Activated CD4-positive, alpha-beta T cell treated with anti-CD3 and anti-CD28 coated beads for 36 hours (primary cell): ENCODE measurements around the gene PZP. TPM values are rescaled to one million over a fixed set of nuclear protein-coding genes. Genes with fewer than 3 reads are reported as not detected.

Experiments
- ATAC-seq: fragments of 200-7000 bp; cut with Tn5 transposase; one replicate; pipeline ENCODE4 v1.10.0; 2021; ENCODE audit warnings: mild to moderate bottlenecking, moderate library complexity
- CTCF ChIA-PET: fragments of 350-600 bp; sonication (Branson Sonifier 250); formaldehyde crosslinking; loops from one replicate; lab custom pipeline; 2021; ENCODE audit warnings: antibody characterized with exemption; lab: Charles Lee
- POLR2A ChIA-PET: fragments of 350-600 bp; sonication (Branson Sonifier 250); formaldehyde crosslinking; loops from one replicate; lab custom pipeline; 2021; ENCODE audit warnings: antibody characterized with exemption, inconsistent platforms; lab: Charles Lee
- DNase-seq: peaks from one replicate; pipeline ENCODE4 v3.0.0-alpha.2; 2020
- H3K27ac Mint-ChIP-seq: one replicate; pipeline ENCODE4 v1.8.0; 2021; ENCODE audit warnings: mixed read lengths
- H3K27me3 Mint-ChIP-seq: one replicate; pipeline ENCODE4 v1.8.0; 2021; ENCODE audit warnings: mixed read lengths
- H3K36me3 Mint-ChIP-seq: one replicate; pipeline ENCODE4 v1.8.0; 2021; ENCODE audit warnings: low read depth, mixed read lengths
- H3K4me1 Mint-ChIP-seq: one replicate; pipeline ENCODE4 v1.8.0; 2021; ENCODE audit warnings: mixed read lengths
- H3K4me3 Mint-ChIP-seq: one replicate; pipeline ENCODE4 v1.8.0; 2021; ENCODE audit warnings: mild to moderate bottlenecking, moderate library complexity, mixed read lengths
- H3K9me3 Mint-ChIP-seq: one replicate; pipeline ENCODE4 v1.8.0; 2021; ENCODE audit warnings: low read depth, mixed read lengths
- intact Hi-C, 2 experiments: fragments of 100-400 bp; cut with DNase I in 1 of 2; cut with micrococcal nuclease in 1 of 2; formaldehyde crosslinking; loops; one replicate each; pipeline versions ENCODE4 v1.14.2 to v1.15.1; 2022 to 2024; cut with DNase I, micrococcal nuclease
- total RNA-seq, 2 experiments: library from RNA; stranded (reverse); gene quantifications; one replicate each; pipeline ENCODE4 v1.2.3, GENCODE V29; 2021

PZP gene
- total RNA-seq, 2 experiments from 2014 or later = not detected

- no peaks in the 10 kb centered on the region for H3K27me3 Mint-ChIP-seq
- intact Hi-C loops = no loop called here
- H3K4me3 Mint-ChIP-seq = no peak overlapping the region
- POLR2A ChIA-PET = no interaction called here
- H3K27ac Mint-ChIP-seq = no peak overlapping the region
- H3K4me1 Mint-ChIP-seq = peaks cover 8% of the 10 kb centered on the region
- H3K9me3 Mint-ChIP-seq = no peaks in the 10 kb centered on the region
- CTCF ChIA-PET = no interaction called here
- DNase-seq (no peak), ATAC-seq (no peak)
- no peaks in the 10 kb centered on the region for H3K36me3 Mint-ChIP-seq
These were observed 96.7 kb downstream of the PZP start for GRCh38 chr12:9111525-9111924.

- CTCF ChIA-PET = interaction anchor here (1.0 kb wide), 1 partner anchor 60 kb away, joined by 3 read pairs; no protein-coding TSS in a partner anchor
These were observed 98.3 kb downstream of the PZP start for GRCh38 chr12:9109737-9110491.

GRCh38 chr12:9109213-9109522 lies 99.0 kb downstream of the PZP start:
- Mint-ChIP-seq H3K9me3 (no peaks in the 10 kb centered on the region), H3K4me1 (no peaks in the 10 kb centered on the region), H3K4me3 (no peak overlapping the region), H3K27me3 (no peaks in the 10 kb centered on the region), H3K27ac (no peak overlapping the region), H3K36me3 (no peaks in the 10 kb centered on the region)
- POLR2A ChIA-PET = no interaction called here
- CTCF ChIA-PET = interaction anchor here (1.0 kb wide), 1 partner anchor 59 kb away, joined by 3 read pairs; no protein-coding TSS in a partner anchor
- ATAC-seq (no peak), DNase-seq (no peak)
- intact Hi-C loops = no loop called here

More at GRCh38 chr12:9109737-9110491, 98.3 kb downstream of the PZP start:
- ATAC-seq (no peak), DNase-seq (no peak)
- POLR2A ChIA-PET = no interaction called here
- Mint-ChIP-seq H3K9me3 (no peaks in the 10 kb centered on the region), H3K27ac (no peak overlapping the region), H3K4me3 (no peak overlapping the region), H3K36me3 (no peaks in the 10 kb centered on the region), H3K27me3 (no peaks in the 10 kb centered on the region), H3K4me1 (no peaks in the 10 kb centered on the region)
- intact Hi-C loops = no loop called here

GRCh38 chr12:9108504-9109212 lies 99.5 kb downstream of the PZP start:
- Mint-ChIP-seq H3K4me3 (no peak overlapping the region), H3K9me3 (no peaks in the 10 kb centered on the region), H3K27ac (no peak overlapping the region), H3K27me3 (no peaks in the 10 kb centered on the region), H3K4me1 (peaks cover 3% of the 10 kb centered on the region), H3K36me3 (no peaks in the 10 kb centered on the region)
- CTCF ChIA-PET = interaction anchor here (1.0 kb wide), 1 partner anchor 59 kb away, joined by 3 read pairs; no protein-coding TSS in a partner anchor
- intact Hi-C loops = no loop called here
- ATAC-seq = no peak
- no peak for DNase-seq
- POLR2A ChIA-PET = no interaction called here

GRCh38 chr12:9107542-9107873 lies 100.7 kb downstream of the PZP start:
- ChIA-PET CTCF (no interaction called here), POLR2A (no interaction called here)
- no peaks in the 10 kb centered on the region for H3K9me3 Mint-ChIP-seq
- H3K27me3 Mint-ChIP-seq = no peaks in the 10 kb centered on the region
- DNase-seq (no peak), ATAC-seq (no peak)
- no peaks in the 10 kb centered on the region for H3K36me3 Mint-ChIP-seq
- intact Hi-C loops = no loop called here
- no peak overlapping the region for H3K27ac Mint-ChIP-seq
- H3K4me1 Mint-ChIP-seq = peaks cover 7% of the 10 kb centered on the region
- H3K4me3 Mint-ChIP-seq = no peak overlapping the region

- CTCF ChIA-PET = no interaction called here
- Mint-ChIP-seq H3K27ac (no peak overlapping the region), H3K27me3 (no peaks in the 10 kb centered on the region), H3K4me1 (peaks cover 7% of the 10 kb centered on the region), H3K9me3 (no peaks in the 10 kb centered on the region), H3K4me3 (no peak overlapping the region), H3K36me3 (no peaks in the 10 kb centered on the region)
- intact Hi-C loops = no loop called here
- DNase-seq (no peak), ATAC-seq (no peak)
- POLR2A ChIA-PET = no interaction called here
These were observed 101.3 kb downstream of the PZP start for GRCh38 chr12:9106610-9107541.

GRCh38 chr12:9106067-9106466 lies 102.1 kb downstream of the PZP start:
- Mint-ChIP-seq H3K36me3 (no peaks in the 10 kb centered on the region), H3K27me3 (no peaks in the 10 kb centered on the region), H3K27ac (no peak overlapping the region), H3K9me3 (no peaks in the 10 kb centered on the region), H3K4me3 (no peak overlapping the region), H3K4me1 (peaks cover 7% of the 10 kb centered on the region)
- DNase-seq (no peak), ATAC-seq (no peak)
- POLR2A ChIA-PET = no interaction called here
- intact Hi-C loops = no loop called here
- CTCF ChIA-PET = no interaction called here

- intact Hi-C loops = no loop called here
These were observed 103.3 kb downstream of the PZP start for GRCh38 chr12:9104767-9105423.

GRCh38 chr12:9104087-9104486 lies 104.1 kb downstream of the PZP start:
- ChIA-PET CTCF (no interaction called here), POLR2A (no interaction called here)
- Mint-ChIP-seq H3K36me3 (no peaks in the 10 kb centered on the region), H3K4me1 (peaks cover 7% of the 10 kb centered on the region), H3K27ac (no peak overlapping the region), H3K9me3 (no peaks in the 10 kb centered on the region), H3K4me3 (no peak overlapping the region), H3K27me3 (no peaks in the 10 kb centered on the region)
- intact Hi-C loops = no loop called here
- no peak for ATAC-seq
- DNase-seq = no peak

More at GRCh38 chr12:9104767-9105423, 103.3 kb downstream of the PZP start:
- Mint-ChIP-seq H3K36me3 (no peaks in the 10 kb centered on the region), H3K27ac (no peak overlapping the region), H3K27me3 (no peaks in the 10 kb centered on the region), H3K4me3 (no peak overlapping the region), H3K4me1 (peaks cover 7% of the 10 kb centered on the region), H3K9me3 (no peaks in the 10 kb centered on the region)
- DNase-seq (no peak), ATAC-seq (no peak)
- CTCF ChIA-PET = interaction anchor here (0.9 to 1.1 kb wide), 3 partner anchors 9 to 41 kb away, joined by 3 read pairs; no protein-coding TSS in a partner anchor
- POLR2A ChIA-PET = no interaction called here

- peaks cover 7% of the 10 kb centered on the region for H3K4me1 Mint-ChIP-seq
- POLR2A ChIA-PET = interaction anchor here (0.7 kb wide), 1 partner anchor 215 kb away, joined by 3 read pairs; no protein-coding TSS in a partner anchor
- no peaks in the 10 kb centered on the region for H3K36me3 Mint-ChIP-seq
- ATAC-seq (peak; percentile 96), DNase-seq (no peak)
- H3K9me3 Mint-ChIP-seq = no peaks in the 10 kb centered on the region
- no peak overlapping the region for H3K4me3 Mint-ChIP-seq
- intact Hi-C loops = no loop called here
- H3K27me3 Mint-ChIP-seq = no peaks in the 10 kb centered on the region
- CTCF ChIA-PET = interaction anchor here (0.6 to 1.8 kb wide), 3 partner anchors 10 to 400 kb away, joined by 3 to 6 read pairs (median 4); no protein-coding TSS in a partner anchor
- no peak overlapping the region for H3K27ac Mint-ChIP-seq
These were observed 104.9 kb downstream of the PZP start for GRCh38 chr12:9103050-9103849.
